GM21619 (cell line): ENCODE results near the gene LHFPL2.

Experiments
- ATAC-seq: cut with Tn5 transposase; IDR thresholded peaks from one replicate; pipeline ENCODE4 v1.9.1; 2021; ENCODE audit not compliant: unreplicated experiment

Gene LHFPL2

DNA sequence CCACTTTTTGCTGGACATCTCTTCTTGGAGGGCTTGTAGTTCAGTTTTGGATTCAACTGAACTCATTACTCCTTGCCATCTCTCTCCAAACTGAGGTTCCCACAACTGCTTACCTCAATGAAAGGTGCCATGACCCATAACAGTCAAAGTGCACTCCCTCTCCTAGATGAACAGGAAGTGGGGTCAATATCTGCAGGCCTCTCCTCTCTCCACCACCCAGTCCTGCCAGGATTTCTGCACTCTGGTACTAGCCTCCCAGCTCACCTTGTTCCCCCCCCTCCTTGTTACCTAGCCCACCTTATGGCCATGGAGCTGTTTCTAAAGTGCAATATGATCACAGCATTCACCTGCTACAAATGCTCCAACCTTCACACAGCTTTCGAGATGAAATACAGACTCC is 5.9 kb downstream of the LHFPL2 start:
- ATAC-seq = no peak

- peak; percentile 72 for ATAC-seq
These were observed 7.7 kb downstream of the LHFPL2 start for GRCh38 chr5:78640662-78641474.

DNA sequence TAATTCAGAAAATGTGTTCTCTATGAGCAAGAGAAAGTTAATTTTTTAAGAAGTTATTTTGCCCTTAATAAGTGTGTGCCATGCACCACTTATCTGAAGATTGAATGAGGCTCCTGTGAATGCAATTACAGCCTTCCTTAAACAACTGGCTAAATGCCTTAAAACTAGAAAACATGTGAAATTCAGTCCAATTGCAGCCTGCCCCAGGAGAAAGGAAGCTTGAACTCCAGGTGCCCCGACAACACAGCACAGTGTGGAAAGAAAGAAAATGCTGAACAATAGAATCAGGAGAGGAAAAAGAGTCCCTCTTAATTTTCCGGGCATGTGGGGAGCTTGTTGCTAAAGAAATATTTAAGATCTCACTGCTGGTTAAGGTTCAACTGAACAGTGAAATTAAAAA is 8.8 kb downstream of the LHFPL2 start:
- no peak for ATAC-seq

DNA sequence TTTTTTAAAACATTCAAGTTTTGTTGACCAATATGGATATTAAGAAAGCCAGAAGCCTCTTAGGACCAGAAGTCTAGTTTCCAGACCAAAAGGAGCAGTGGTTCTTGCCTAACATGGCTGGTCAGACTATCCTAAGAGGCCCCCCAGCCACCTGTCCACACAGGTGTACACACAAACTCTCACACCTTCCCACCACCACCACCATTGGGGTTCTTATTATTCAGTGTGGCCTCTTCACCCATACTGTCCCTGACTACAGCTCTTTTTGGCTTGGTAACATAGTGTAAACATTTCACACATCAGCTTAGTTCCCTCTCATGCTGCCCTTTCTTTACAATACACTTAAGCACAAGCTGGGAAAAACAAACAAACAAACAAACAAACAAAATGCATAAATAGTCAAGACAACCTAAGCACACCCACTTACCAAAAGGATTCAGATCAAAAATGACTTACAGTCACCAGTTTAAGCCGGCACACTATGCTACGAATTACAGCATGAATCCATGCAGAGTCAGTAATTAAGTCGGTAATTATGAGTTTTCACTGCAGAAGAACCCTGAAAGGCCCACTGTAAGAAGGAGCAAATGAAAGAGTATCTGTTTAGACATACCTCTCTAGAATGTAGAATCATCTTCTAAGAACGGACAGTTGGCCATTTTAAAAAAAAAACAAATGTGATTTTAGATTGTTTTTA is 9.5 kb downstream of the LHFPL2 start:
- ATAC-seq = no peak

DNA sequence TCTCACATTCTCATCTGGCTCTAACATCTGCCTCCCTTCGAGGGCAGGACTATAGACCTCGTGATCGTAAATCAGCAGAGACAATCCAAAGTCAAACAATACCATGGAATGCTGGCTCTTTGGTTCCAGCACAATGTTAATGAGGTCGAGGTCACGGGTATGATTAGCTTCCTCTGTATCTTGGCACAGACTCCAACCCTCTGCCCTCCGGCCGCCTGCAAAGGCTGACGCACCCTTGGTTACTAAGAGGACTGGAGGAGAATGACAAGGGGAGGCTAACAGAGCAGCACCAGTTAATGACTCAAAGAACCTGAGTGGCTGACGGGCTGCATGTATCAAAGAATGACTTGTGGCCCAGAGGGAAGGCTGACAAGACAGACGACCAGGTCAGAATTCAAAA is 10.1 kb downstream of the LHFPL2 start:
- ATAC-seq = no peak

GRCh38 chr5:78637468-78637867 is 11.1 kb downstream of the LHFPL2 start:
- ATAC-seq = no peak

DNA sequence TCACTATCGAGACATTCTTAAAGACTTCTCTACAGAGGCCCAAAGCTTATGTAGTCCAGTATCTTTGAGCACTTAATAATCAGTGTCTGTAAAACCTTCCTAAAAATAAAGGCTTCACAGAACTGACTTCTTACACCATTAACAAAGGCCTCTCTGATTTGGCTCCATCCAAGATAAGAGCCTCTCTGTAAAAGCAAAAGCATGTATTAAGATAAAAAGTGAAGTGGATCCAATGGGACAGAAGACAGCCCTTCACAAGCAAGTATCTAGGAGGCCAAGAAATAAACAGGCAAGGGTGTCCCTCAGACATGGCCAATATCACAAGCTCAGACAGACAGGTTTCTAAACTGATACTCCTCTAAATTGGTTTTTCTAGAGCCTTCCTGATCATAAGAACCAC is 11.9 kb downstream of the LHFPL2 start:
- no peak for ATAC-seq

DNA sequence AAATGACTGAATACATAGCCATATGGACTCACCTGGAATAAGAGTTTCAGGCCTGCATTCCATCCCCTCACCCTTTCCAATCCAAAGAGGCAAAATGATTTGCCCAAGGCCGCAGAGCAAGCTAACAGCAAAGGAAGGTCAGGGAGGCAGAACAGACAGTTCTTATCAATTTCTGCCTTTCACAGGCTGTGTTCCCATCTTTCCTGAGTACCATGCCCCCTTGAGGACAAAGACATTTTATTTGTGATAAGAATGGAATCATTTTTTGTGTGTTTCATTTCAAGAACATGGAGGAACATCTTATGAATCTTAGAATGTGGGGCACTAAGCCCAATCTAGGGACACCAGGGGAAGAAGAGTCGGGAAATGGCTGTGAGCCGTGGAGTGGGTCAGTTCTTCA is 13.9 kb downstream of the LHFPL2 start:
- ATAC-seq = no peak

DNA sequence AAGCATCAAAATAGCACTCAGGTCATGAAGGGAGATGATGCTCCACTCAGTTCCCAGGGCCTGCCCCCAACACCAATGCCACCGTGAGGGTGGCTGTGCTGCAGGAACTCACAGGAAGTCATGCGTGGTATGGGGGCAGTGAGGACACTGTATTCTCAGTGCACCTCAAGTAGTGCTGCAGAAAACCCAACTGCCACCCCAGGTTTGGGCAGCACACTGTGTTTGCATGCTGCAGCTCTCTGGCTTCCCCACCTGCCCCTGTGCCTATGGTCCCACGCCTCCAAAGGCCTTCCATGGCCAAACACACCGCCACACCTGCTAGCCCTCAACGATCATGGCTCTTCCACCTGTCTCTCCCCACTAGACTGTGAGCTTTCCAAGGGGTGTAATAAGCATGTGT is 14.3 kb downstream of the LHFPL2 start:
- no peak for ATAC-seq

DNA sequence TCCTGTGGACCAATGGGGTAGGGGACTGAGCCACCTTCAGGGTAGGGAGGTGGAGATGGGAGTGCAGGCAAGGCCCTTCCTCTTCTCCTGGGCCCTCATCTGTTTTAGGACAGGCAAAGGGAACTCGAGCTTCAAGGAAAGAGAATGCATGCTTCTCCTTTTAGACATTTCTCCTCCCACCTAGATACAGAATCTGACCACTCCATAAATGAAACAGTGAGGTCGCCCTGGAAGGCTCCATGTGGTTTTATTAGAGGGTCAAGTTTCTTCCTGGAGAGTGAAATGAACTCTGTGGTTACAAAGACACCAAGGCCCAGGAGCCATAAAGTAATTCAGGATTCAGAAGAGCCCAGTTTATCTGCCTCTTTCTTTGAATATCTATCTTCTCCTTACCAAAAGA is 14.9 kb downstream of the LHFPL2 start:
- ATAC-seq = no peak

GRCh38 chr5:78632467-78632866 is 16.1 kb downstream of the LHFPL2 start:
- ATAC-seq = no peak

DNA sequence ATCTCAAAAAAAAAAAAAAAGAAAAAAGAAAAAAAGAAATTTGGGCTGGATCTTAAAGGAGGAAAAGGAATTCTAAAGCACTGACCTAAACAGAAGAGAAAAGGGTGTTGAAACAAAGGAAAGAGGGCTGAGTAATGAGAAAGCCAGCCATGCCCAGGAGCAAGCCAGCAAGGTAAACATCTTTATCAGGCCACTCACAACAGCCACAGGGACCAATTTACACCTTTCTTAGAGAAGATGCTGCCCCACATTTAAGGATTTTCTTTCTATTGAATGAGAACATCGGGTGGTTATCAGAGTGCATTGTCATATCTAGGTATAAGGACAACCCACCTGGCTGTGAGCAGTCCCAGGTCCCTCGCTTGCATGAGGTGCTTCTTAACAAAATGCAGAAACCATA is 16.6 kb downstream of the LHFPL2 start:
- no peak for ATAC-seq

GRCh38 chr5:78630047-78630446 is 18.5 kb downstream of the LHFPL2 start:
- no peak for ATAC-seq

- ATAC-seq = no peak
These were observed 18.9 kb downstream of the LHFPL2 start for GRCh38 chr5:78629624-78630023.

GRCh38 chr5:78628270-78628992 is 20.1 kb downstream of the LHFPL2 start:
- no peak for ATAC-seq

DNA sequence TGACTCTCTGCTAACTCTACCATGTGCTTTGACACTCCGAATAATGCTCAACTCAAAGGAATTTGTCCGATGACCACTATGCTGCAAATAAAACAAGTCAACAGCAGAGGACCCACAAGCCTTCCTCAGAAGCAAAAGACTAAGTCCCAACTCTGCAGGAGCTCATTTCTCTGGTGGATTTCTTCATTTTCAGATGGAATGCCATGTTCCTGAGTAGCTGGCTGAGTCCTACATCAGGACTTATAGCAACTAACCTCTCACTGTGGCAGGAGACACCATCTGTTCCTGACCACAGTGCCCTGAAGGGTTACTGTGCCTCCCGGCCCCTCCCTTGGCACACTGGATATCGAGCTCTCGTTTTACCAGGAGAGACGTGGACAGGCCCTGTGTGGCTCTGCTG is 20.8 kb downstream of the LHFPL2 start:
- ATAC-seq = no peak

- no peak for ATAC-seq
These were observed 21.4 kb downstream of the LHFPL2 start for GRCh38 chr5:78627175-78627574.

- no peak for ATAC-seq
These were observed 22.5 kb downstream of the LHFPL2 start for GRCh38 chr5:78626009-78626571.

- ATAC-seq = no peak
These were observed 23.6 kb downstream of the LHFPL2 start for GRCh38 chr5:78624992-78625391.

DNA sequence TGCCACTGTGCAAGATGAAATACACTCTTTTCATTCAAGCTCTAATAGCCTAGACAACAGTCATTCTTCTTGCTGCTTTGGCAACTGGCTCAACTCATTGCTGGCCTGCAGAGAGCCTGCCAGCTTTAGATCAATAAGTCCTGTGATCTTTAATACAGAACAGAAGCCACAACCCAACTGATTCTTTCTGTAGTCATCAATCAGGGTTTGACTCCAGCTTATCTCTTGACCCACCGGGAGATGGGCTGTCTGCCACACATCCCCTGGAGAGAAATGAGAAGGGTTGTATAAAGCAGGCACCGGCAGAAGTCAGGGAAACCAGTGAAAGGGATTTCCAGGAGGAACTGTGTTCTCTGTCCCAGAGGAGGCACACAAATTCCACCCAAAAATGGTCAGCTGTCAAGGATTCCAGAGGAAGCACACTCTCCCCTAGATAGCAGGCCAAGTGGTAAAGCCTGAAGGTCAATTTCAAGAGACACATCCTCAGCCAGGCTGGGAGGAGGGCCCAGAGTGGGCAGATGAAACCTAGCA is 24.5 kb downstream of the LHFPL2 start:
- no peak for ATAC-seq

- no peak for ATAC-seq
These were observed 26.1 kb downstream of the LHFPL2 start for GRCh38 chr5:78622302-78622971.
